ENCODE data around the gene NRARP. TPM values are rescaled to one million over a fixed set of nuclear protein-coding genes. Genes with fewer than 3 reads are reported as not detected.
A peak's percentile ranks its signal among the peaks of the same experiment; 100 is the strongest.

Gene NRARP, protein sequence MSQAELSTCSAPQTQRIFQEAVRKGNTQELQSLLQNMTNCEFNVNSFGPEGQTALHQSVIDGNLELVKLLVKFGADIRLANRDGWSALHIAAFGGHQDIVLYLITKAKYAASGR
- 100 to 1,000 TPM in 1 of 5 donors, 10 to 100 TPM in 2, 1 to 10 TPM in 2; 1.2 to 323 (median 14.6) TPM for total RNA-seq
- polyA plus RNA-seq, result 1 to 10 TPM; 1.5 to 2.7 (median 2.0) TPM
- long read RNA-seq, donor 1, transcript NRARP-201 (1 exons, 1,770 nt), result major isoform, 5 of 5 reads
- long read RNA-seq, donor 1, partial matches to known transcripts, result 0 of 5 reads
- long read RNA-seq, donor 1, other reads (novel, unspliced or antisense), result 0 of 5 reads
- long read RNA-seq, donor 2, transcript NRARP-201 (1 exons, 1,770 nt), result major isoform, 7 of 7 reads
- long read RNA-seq, donor 2, partial matches to known transcripts, result 0 of 7 reads
- long read RNA-seq, donor 2, other reads (novel, unspliced or antisense), result 0 of 7 reads
- long read RNA-seq, donor 3, partial matches to known transcripts, result 0 of 1 reads
- long read RNA-seq, donor 3, other reads (novel, unspliced or antisense), result 0 of 1 reads
- long read RNA-seq, donor 4, result 0 reads
- long read RNA-seq, donor 5, transcript NRARP-201 (1 exons, 1,770 nt), result major isoform, 14 of 14 reads
- long read RNA-seq, donor 5, partial matches to known transcripts, result 0 of 14 reads
- long read RNA-seq, donor 5, other reads (novel, unspliced or antisense), result 0 of 14 reads
- long read RNA-seq, donor 6, transcript NRARP-201 (1 exons, 1,770 nt), result major isoform, 9 of 9 reads
- long read RNA-seq, donor 6, partial matches to known transcripts, result 0 of 9 reads
- long read RNA-seq, donor 6, other reads (novel, unspliced or antisense), result 0 of 9 reads
- long read RNA-seq, donor 7, transcript NRARP-201 (1 exons, 1,770 nt), result major isoform, 7 of 7 reads
- long read RNA-seq, donor 7, partial matches to known transcripts, result 0 of 7 reads
- long read RNA-seq, donor 7, other reads (novel, unspliced or antisense), result 0 of 7 reads
- long read RNA-seq, donor 8, transcript NRARP-201 (1 exons, 1,770 nt), result major isoform, 5 of 5 reads
- long read RNA-seq, donor 8, partial matches to known transcripts, result 0 of 5 reads
- long read RNA-seq, donor 8, other reads (novel, unspliced or antisense), result 0 of 5 reads
- long read RNA-seq, donor 9, transcript NRARP-201 (1 exons, 1,770 nt), result major isoform, 16 of 16 reads
- long read RNA-seq, donor 9, partial matches to known transcripts, result 0 of 16 reads
- long read RNA-seq, donor 9, other reads (novel, unspliced or antisense), result 0 of 16 reads
- long read RNA-seq, donor 10, transcript NRARP-201 (1 exons, 1,770 nt), result major isoform, 7 of 7 reads
- long read RNA-seq, donor 10, partial matches to known transcripts, result 0 of 7 reads
- long read RNA-seq, donor 10, other reads (novel, unspliced or antisense), result 0 of 7 reads

DNA sequence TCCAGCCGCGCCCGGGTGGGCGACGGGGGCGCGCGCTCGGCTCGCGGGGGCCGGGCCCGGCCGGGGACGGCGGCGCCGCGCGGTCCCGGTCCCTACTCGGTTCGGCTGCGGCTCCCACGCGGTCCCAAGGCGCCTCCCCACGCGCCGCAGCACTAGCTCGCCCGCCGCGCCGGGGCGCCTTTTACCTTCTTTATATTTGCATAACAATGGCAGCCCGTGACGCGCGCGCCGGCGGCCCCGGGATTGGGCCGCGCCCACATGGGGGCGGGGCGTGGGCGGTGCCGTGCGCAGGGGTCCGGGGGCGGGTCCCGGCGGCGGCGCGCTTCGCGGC, at the start of gene NRARP:
Gene NRARP (minus strand): TSS at position 154 of the 331 bp plus-strand sequence. CDS start 343 bp downstream, outside the sequence.
- Histone ChIP-seq H3K4me1 (peaks cover 66 to 93% (median 86%) of the 10 kb centered on the region in 4 donors), H3K36me3 (no peaks in the 10 kb centered on the region), H3K27ac (peak within 1 kb of the TSS; percentile 85 to 90 (median 90)), H3K4me3 (peak within 1 kb of the TSS; percentile 43 to 62 (median 54)), H3K27me3 (peaks cover 7 to 94% (median 43%) of the 10 kb centered on the region in 3 donors), H3K9me3 (no peaks in the 10 kb centered on the region)
- intact Hi-C loops (cut with DNase I; ENCODE audit: low total_unique reads), result loop anchor here (10.0 kb wide), 1 partner anchor 103 kb away; no protein-coding TSS in a partner anchor
- TF ChIP-seq EP300 (IDR thresholded peaks at IDR 0.05), result no peak
- peak; percentile 16 to 96 (median 94) for TF ChIP-seq POLR2AphosphoS5 (IDR thresholded peaks at IDR 0.05)
- peak in 1 of 4 donors; percentile 17 for TF ChIP-seq POLR2A (IDR thresholded peaks at IDR 0.05)
- TF ChIP-seq, protein P1, sequence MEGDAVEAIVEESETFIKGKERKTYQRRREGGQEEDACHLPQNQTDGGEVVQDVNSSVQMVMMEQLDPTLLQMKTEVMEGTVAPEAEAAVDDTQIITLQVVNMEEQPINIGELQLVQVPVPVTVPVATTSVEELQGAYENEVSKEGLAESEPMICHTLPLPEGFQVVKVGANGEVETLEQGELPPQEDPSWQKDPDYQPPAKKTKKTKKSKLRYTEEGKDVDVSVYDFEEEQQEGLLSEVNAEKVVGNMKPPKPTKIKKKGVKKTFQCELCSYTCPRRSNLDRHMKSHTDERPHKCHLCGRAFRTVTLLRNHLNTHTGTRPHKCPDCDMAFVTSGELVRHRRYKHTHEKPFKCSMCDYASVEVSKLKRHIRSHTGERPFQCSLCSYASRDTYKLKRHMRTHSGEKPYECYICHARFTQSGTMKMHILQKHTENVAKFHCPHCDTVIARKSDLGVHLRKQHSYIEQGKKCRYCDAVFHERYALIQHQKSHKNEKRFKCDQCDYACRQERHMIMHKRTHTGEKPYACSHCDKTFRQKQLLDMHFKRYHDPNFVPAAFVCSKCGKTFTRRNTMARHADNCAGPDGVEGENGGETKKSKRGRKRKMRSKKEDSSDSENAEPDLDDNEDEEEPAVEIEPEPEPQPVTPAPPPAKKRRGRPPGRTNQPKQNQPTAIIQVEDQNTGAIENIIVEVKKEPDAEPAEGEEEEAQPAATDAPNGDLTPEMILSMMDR (IDR thresholded peaks at IDR 0.05), result no peak
- WGBS, 5 donors, result 0 to 2% (median 1%) methylated on average over 10 to 53 of the region's 60 CpGs
- peak; percentile 96 for DNase-seq

DNA sequence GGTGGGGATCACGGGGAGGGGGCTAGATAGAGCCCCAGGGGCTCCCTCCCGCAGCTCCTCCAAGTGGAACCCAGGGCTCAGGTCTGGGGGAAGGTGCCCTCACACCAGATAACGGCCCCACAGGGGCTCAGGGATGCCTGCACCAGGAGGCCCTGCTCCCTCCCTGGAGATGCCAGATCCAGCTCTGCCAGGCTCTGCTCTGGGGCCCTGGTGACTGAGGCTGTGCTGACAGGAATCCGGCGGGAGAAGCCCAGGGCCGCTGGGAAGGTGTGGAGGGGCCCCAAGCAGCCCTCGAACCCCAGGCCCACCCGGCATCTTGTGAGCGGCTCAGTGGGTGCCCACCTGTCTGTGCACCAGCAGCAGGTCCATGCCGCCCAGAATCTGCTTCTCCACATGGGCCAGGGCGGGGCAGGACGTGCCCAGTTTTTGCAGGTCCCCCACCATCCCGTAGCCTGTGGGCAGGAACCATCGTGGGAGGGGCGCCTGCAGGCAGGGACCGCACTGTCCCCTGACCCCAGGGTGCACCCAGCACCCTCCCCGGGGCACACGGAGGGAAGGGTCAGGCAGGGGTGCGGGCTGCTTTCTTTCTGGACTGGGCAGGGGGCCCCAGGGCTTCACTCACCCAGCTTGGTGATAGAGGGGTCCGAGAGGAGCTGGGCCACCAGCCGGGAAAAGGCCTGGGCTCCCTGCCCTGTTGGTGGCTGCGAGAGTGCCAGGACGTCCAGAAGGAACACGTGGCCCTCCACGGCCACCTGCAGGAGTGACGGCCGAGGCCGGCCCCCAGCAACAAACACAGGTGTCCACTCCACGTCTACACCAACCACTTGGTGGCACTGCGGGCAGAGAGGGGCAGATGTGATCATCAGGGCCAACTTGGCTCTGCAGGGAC, 48.9 kb upstream of the NRARP start:
- 84 to 94% (median 93%) methylated on average over 9 to 30 of the region's 30 CpGs for WGBS, 5 donors

DNA sequence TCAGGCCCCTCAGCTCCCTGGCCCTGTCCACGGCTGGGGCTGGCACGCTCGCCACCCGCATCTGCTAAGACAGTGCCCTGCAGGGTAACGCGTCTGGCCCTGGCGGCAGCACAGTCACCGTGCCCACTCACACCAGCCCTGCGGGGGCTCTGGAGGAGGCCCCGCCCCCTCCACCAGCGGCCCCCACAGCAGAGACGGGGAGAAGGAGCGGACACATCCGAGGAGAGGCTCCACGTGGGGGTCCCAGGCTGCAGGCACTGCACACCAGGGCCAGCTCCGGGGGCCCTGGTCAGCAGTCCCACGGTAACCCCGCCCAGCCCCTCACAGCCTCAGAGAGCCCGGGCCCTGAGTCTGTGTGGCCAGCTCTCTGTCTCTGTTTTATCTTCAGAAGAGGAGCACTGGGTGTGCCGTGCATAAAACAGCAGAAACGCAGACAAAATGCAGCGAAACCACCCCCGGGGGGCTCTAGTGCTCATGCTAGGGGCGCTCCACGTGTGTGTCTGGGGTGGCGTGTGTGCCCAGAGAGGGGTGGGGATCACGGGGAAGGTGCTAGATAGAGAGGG, 47.5 kb upstream of the NRARP start:
- Histone ChIP-seq H3K9me3 (peaks cover 0 to 12% (median 9%) of the 10 kb centered on the region in 4 donors), H3K27ac (no peak overlapping the region), H3K27me3 (no peaks in the 10 kb centered on the region), H3K36me3 (peaks cover 12 to 45% (median 34%) of the 10 kb centered on the region in 4 donors), H3K4me1 (no peaks in the 10 kb centered on the region), H3K4me3 (no peak overlapping the region)
- peak in 1 of 2 donors; percentile 22 for DNase-seq
- intact Hi-C loops (cut with DNase I; ENCODE audit: low total_unique reads), result no loop called here
- TF ChIP-seq EP300 (IDR thresholded peaks at IDR 0.05) (no peak), POLR2AphosphoS5 (IDR thresholded peaks at IDR 0.05) (no peak)
- TF ChIP-seq, protein P1 (IDR thresholded peaks at IDR 0.05), result no peak
- WGBS, 5 donors, result 92 to 97% (median 96%) methylated on average over 20 to 27 of the region's 27 CpGs

More for the DNA sequence above, 48.9 kb upstream of the NRARP start:
- peaks cover 12 to 32% (median 27%) of the 10 kb centered on the region in 4 donors for H3K36me3 ChIP-seq
- H3K27ac ChIP-seq, result no peak overlapping the region
- TF ChIP-seq, protein P1 (IDR thresholded peaks at IDR 0.05), result no peak
- TF ChIP-seq POLR2A (IDR thresholded peaks at IDR 0.05), result no peak
- TF ChIP-seq EP300 (IDR thresholded peaks at IDR 0.05), result no peak
- no peak for TF ChIP-seq POLR2AphosphoS5 (IDR thresholded peaks at IDR 0.05)
- H3K4me1 ChIP-seq, result no peaks in the 10 kb centered on the region
- H3K9me3 ChIP-seq, result peaks cover 0 to 17% (median 10%) of the 10 kb centered on the region in 4 donors
- H3K27me3 ChIP-seq, result no peaks in the 10 kb centered on the region
- peak in 1 of 2 donors; percentile 17 for DNase-seq
- intact Hi-C loops (cut with DNase I; ENCODE audit: low total_unique reads), result no loop called here
- H3K4me3 ChIP-seq, result no peak overlapping the region
